ENCODE measurements around the gene RAB11FIP4.

RAB11FIP4 gene

GRCh38 chr17:31495022-31495885 is 103.8 kb downstream of the RAB11FIP4 start:
- no peak for DNase-seq (ENCODE audit: low read depth in 2 of 3, low spot score in 2 of 3)

GRCh38 chr17:31496097-31496496 is 104.6 kb downstream of the RAB11FIP4 start:
- no peak for DNase-seq (ENCODE audit: low read depth in 2 of 3, low spot score in 2 of 3)

- no peak for DNase-seq (ENCODE audit: low read depth in 2 of 3, low spot score in 2 of 3)
Measured at GRCh38 chr17:31496601-31497000, 105.1 kb downstream of the RAB11FIP4 start.

GRCh38 chr17:31497431-31497830 is 106.0 kb downstream of the RAB11FIP4 start:
- no peak for DNase-seq (ENCODE audit: low read depth in 2 of 3, low spot score in 2 of 3)

GRCh38 chr17:31497994-31498826 is 106.7 kb downstream of the RAB11FIP4 start:
- no peak for DNase-seq (ENCODE audit: low read depth in 2 of 3, low spot score in 2 of 3)

- no peak for DNase-seq (ENCODE audit: low read depth in 2 of 3, low spot score in 2 of 3)
Measured at GRCh38 chr17:31499771-31500554, 108.5 kb downstream of the RAB11FIP4 start.

GRCh38 chr17:31506517-31506916 is 115.0 kb downstream of the RAB11FIP4 start:
- no peak for DNase-seq (ENCODE audit: low read depth in 2 of 3, low spot score in 2 of 3)

- DNase-seq (ENCODE audit: low read depth in 2 of 3, low spot score in 2 of 3), result no peak
Measured at GRCh38 chr17:31508288-31509094, 117.0 kb downstream of the RAB11FIP4 start.

GRCh38 chr17:31509095-31509804 is 117.8 kb downstream of the RAB11FIP4 start:
- DNase-seq (ENCODE audit: low read depth in 2 of 3, low spot score in 2 of 3), result no peak

- no peak for DNase-seq (ENCODE audit: low read depth in 2 of 3, low spot score in 2 of 3)
Measured at GRCh38 chr17:31509805-31510177, 118.3 kb downstream of the RAB11FIP4 start.

GRCh38 chr17:31510308-31511194 is 119.1 kb downstream of the RAB11FIP4 start:
- no peak for DNase-seq (ENCODE audit: low read depth in 2 of 3, low spot score in 2 of 3)

GRCh38 chr17:31511195-31511578 is 119.7 kb downstream of the RAB11FIP4 start:
- no peak for DNase-seq (ENCODE audit: low read depth in 2 of 3, low spot score in 2 of 3)

GRCh38 chr17:31511580-31511979 is 120.1 kb downstream of the RAB11FIP4 start:
- DNase-seq (ENCODE audit: low read depth in 2 of 3, low spot score in 2 of 3), result no peak

- no peak for DNase-seq (ENCODE audit: low read depth in 2 of 3, low spot score in 2 of 3)
Measured at GRCh38 chr17:31512104-31512740, 120.7 kb downstream of the RAB11FIP4 start.

GRCh38 chr17:31512796-31513195 is 121.3 kb downstream of the RAB11FIP4 start:
- DNase-seq (ENCODE audit: low read depth in 2 of 3, low spot score in 2 of 3), result no peak

- no peak for DNase-seq (ENCODE audit: low read depth in 2 of 3, low spot score in 2 of 3)
Measured at GRCh38 chr17:31513731-31514427, 122.4 kb downstream of the RAB11FIP4 start.

- no peak for DNase-seq (ENCODE audit: low read depth in 2 of 3, low spot score in 2 of 3)
Measured at GRCh38 chr17:31515267-31515666, 123.8 kb downstream of the RAB11FIP4 start.

GRCh38 chr17:31517524-31517923 is 126.0 kb downstream of the RAB11FIP4 start:
- DNase-seq (ENCODE audit: low read depth in 2 of 3, low spot score in 2 of 3), result no peak
